22Rv1 (cell line): ENCODE data around the gene FIS1.

Experiments used
- ZFX ChIP-seq: fragments of 450-650 bp; IDR thresholded peaks from 2 replicates; pipeline ENCODE4 v1.6.1; 2017; ENCODE audit warnings: antibody characterized with exemption, borderline replicate concordance
- TF ChIP-seq, protein P1 (sequence below): fragments of 450-650 bp; IDR thresholded peaks from 2 replicates; pipeline ENCODE4 v1.5.1; 2017; ENCODE audit warnings: mild to moderate bottlenecking

DNA sequence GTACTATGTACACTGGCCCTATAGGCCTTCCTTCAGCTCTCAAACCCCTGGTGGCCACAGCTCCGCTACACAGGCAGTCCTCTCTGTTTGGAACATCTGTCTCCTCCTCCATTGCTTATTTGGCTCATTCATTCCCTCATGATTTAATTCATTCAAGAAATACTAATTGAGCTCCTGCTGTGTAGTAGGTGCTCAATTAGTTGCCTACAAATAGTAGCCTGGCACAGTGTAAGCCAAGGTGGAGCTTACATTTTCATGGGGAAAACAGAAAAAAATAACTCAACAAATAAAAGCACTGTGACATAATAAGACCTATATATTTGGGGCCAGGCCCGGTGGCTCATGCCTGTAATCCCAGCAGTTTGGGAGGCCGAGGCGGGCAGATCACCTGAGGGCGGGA lies 3.4 kb upstream of the FIS1 start:
- TF ChIP-seq, protein P1, sequence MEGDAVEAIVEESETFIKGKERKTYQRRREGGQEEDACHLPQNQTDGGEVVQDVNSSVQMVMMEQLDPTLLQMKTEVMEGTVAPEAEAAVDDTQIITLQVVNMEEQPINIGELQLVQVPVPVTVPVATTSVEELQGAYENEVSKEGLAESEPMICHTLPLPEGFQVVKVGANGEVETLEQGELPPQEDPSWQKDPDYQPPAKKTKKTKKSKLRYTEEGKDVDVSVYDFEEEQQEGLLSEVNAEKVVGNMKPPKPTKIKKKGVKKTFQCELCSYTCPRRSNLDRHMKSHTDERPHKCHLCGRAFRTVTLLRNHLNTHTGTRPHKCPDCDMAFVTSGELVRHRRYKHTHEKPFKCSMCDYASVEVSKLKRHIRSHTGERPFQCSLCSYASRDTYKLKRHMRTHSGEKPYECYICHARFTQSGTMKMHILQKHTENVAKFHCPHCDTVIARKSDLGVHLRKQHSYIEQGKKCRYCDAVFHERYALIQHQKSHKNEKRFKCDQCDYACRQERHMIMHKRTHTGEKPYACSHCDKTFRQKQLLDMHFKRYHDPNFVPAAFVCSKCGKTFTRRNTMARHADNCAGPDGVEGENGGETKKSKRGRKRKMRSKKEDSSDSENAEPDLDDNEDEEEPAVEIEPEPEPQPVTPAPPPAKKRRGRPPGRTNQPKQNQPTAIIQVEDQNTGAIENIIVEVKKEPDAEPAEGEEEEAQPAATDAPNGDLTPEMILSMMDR: no peak
- no peak for TF ChIP-seq ZFX
